ENCODE data around the gene MAPT. TPM values are rescaled to one million over a fixed set of nuclear protein-coding genes. Genes with fewer than 3 reads are reported as not detected.

MAPT gene
- total and polyA plus RNA-seq, 2 of the 13 experiments (the other 11 are each of a cell fraction or from before 2014, with no cell fraction given): 2.1 to 2.8 TPM

GRCh38 chr17:45960311-45960710 is 66.0 kb downstream of the MAPT start:
- intact Hi-C loops (cut with micrococcal nuclease; ENCODE audit: unreplicated experiment): no loop called here
- DNase-seq (ENCODE audit: low spot score) (no peak), ATAC-seq (no peak), FAIRE-seq (no peak)
- Histone ChIP-seq H3K9ac (ENCODE audit: insufficient read depth, low read depth, low read length) (no peak overlapping the region), H3K27ac (ENCODE audit: extremely low read length, insufficient read depth, low read length) (no peak overlapping the region), H3K4me2 (ENCODE audit: low read depth, low read length) (no peak overlapping the region), H3K4me3 (replicated peaks in 1 of 3; ENCODE audit: insufficient read depth in 1 of 3, low read depth in 2 of 3, low read length in 3 of 3) (no peak overlapping the region), H3K9me3 (ENCODE audit: low read length) (no peaks in the 10 kb centered on the region), H3K36me3 (replicated peaks in 1 of 2; ENCODE audit: control insufficient read depth in 1 of 2, insufficient read depth in 2 of 2, low read length in 2 of 2) (no peaks in the 10 kb centered on the region), H3K27me3 (ENCODE audit: control insufficient read depth in 1 of 2, insufficient read depth in 2 of 2, low read length in 2 of 2) (peaks cover 0 to 2% of the 10 kb centered on the region in 2 experiments; a peak in 1 of 5 replicates), H4K20me1 (ENCODE audit: insufficient read depth, low read length) (no peaks in the 10 kb centered on the region), H2AFZ (ENCODE audit: low read length) (no peak overlapping the region), H3K79me2 (ENCODE audit: insufficient read depth, low read length) (no peaks in the 10 kb centered on the region), H3K4me1 (ENCODE audit: insufficient read depth, low read length) (no peaks in the 10 kb centered on the region)
- BruUV-seq (replicated peaks): no TSS peak
- no peak for TF ChIP-seq ETS1 (CRISPR knock-in tag; IDR thresholded peaks at IDR 0.05)
- CTCF ChIA-PET (ENCODE audit: low intra/inter-chr PET ratio, low total read pairs): no interaction called here
- in situ Hi-C loops (cut with HindIII; ENCODE audit: extremely low pct_ligation_motif_present, low pct_unique_long_range_greater_than_20kb): no loop called here
- POLR2A ChIA-PET: no interaction called here
- WGBS (ENCODE audit: low lambda C conversion rate): 55% methylated on average over 4 of the region's 4 CpGs

GRCh38 chr17:45961206-45961605 is 66.9 kb downstream of the MAPT start:
- POLR2A ChIA-PET: no interaction called here

More at GRCh38 chr17:45961206-45961605, 66.9 kb downstream of the MAPT start:
- peaks cover 0 to 2% of the 10 kb centered on the region in 2 experiments; a peak in 1 of 5 replicates for H3K27me3 ChIP-seq (ENCODE audit: control insufficient read depth in 1 of 2, insufficient read depth in 2 of 2, low read length in 2 of 2)
- no peak for DNase-seq (ENCODE audit: low spot score)
- no peak overlapping the region for H3K9ac ChIP-seq (ENCODE audit: insufficient read depth, low read depth, low read length)
- 48% methylated on average over 6 of the region's 6 CpGs for WGBS (ENCODE audit: low lambda C conversion rate)
- no peak overlapping the region for H3K4me2 ChIP-seq (ENCODE audit: low read depth, low read length)
- H3K9me3 ChIP-seq (ENCODE audit: low read length): no peaks in the 10 kb centered on the region
- intact Hi-C loops (cut with micrococcal nuclease; ENCODE audit: unreplicated experiment): no loop called here
- no peak for ATAC-seq
- FAIRE-seq: no peak
- H2AFZ ChIP-seq (ENCODE audit: low read length): no peak overlapping the region
- H3K79me2 ChIP-seq (ENCODE audit: insufficient read depth, low read length): no peaks in the 10 kb centered on the region
- H3K4me3 ChIP-seq (replicated peaks in 1 of 3; ENCODE audit: insufficient read depth in 1 of 3, low read depth in 2 of 3, low read length in 3 of 3): no peak overlapping the region
- no peaks in the 10 kb centered on the region for H3K36me3 ChIP-seq (replicated peaks in 1 of 2; ENCODE audit: control insufficient read depth in 1 of 2, insufficient read depth in 2 of 2, low read length in 2 of 2)
- H3K4me1 ChIP-seq (ENCODE audit: insufficient read depth, low read length): no peaks in the 10 kb centered on the region
- TF ChIP-seq ZNF672 (CRISPR knock-in tag; IDR thresholded peaks at IDR 0.05) (no peak), RFXANK (CRISPR knock-in tag; IDR thresholded peaks at IDR 0.05) (no peak), JUND (CRISPR knock-in tag; IDR thresholded peaks at IDR 0.05) (no peak), YY1 (IDR thresholded peaks at IDR 0.05; ENCODE audit: insufficient read depth, insufficient replicate concordance, low read depth, low read length) (no peak), HMGXB3 (CRISPR knock-in tag; IDR thresholded peaks at IDR 0.05; ENCODE audit: borderline replicate concordance) (no peak), ISL2 (CRISPR knock-in tag; IDR thresholded peaks at IDR 0.05) (no peak), FOXJ3 (CRISPR knock-in tag; IDR thresholded peaks at IDR 0.05; ENCODE audit: borderline replicate concordance) (no peak), ZSCAN9 (CRISPR knock-in tag; IDR thresholded peaks at IDR 0.05; ENCODE audit: borderline replicate concordance) (no peak), CBFB (CRISPR knock-in tag; IDR thresholded peaks at IDR 0.05) (no peak), ZBTB1 (CRISPR knock-in tag; IDR thresholded peaks at IDR 0.05; ENCODE audit: borderline replicate concordance) (no peak), GPN1 (CRISPR knock-in tag; IDR thresholded peaks at IDR 0.05; ENCODE audit: borderline replicate concordance) (no peak), ZNF253 (CRISPR knock-in tag; IDR thresholded peaks at IDR 0.05; ENCODE audit: borderline replicate concordance) (no peak), ZNF737 (CRISPR knock-in tag; IDR thresholded peaks at IDR 0.05; ENCODE audit: borderline replicate concordance) (no peak), ZNF557 (CRISPR knock-in tag; IDR thresholded peaks at IDR 0.05) (no peak)
- no TSS peak for BruUV-seq (replicated peaks)
- H3K27ac ChIP-seq (ENCODE audit: extremely low read length, insufficient read depth, low read length): no peak overlapping the region
- CTCF ChIA-PET (ENCODE audit: low intra/inter-chr PET ratio, low total read pairs): no interaction called here
- in situ Hi-C loops (cut with HindIII; ENCODE audit: extremely low pct_ligation_motif_present, low pct_unique_long_range_greater_than_20kb): no loop called here
- H4K20me1 ChIP-seq (ENCODE audit: insufficient read depth, low read length): no peaks in the 10 kb centered on the region

All from HepG2 (cell line).